Calu3 (cell line): ENCODE results near the gene CYB5B. TPM values are rescaled to one million over a fixed set of nuclear protein-coding genes. Genes with fewer than 3 reads are reported as not detected.

Experiments
- BruUV-seq: library from RNA; stranded (reverse); fragments of 400-500 nt; replicated peaks from 2 replicates; lab custom pipeline; 2021; lab: Mats Ljungman, UMichigan
- CTCF ChIA-PET: fragments of 300-600 bp; sonication (Branson Sonifier 250); formaldehyde crosslinking; loops from one replicate; lab custom pipeline; 2022; ENCODE audit warnings: antibody characterized with exemption; lab: Charles Lee
- DNase-seq: peaks from one replicate; pipeline ENCODE4 v3.0.0; 2022
- H3K27ac Mint-ChIP-seq: one replicate; pipeline ENCODE4 v1.8.0; 2022; ENCODE audit warnings: mixed read lengths; ENCODE audit not compliant: unreplicated experiment
- H3K27me3 Mint-ChIP-seq: one replicate; pipeline ENCODE4 v1.8.0; 2022; ENCODE audit warnings: mixed read lengths; ENCODE audit not compliant: unreplicated experiment
- H3K36me3 Mint-ChIP-seq: one replicate; pipeline ENCODE4 v1.8.0; 2022; ENCODE audit warnings: mild to moderate bottlenecking, moderate library complexity, mixed read lengths; ENCODE audit not compliant: insufficient read depth, unreplicated experiment
- H3K4me1 Mint-ChIP-seq: one replicate; pipeline ENCODE4 v1.8.0; 2022; ENCODE audit warnings: mild to moderate bottlenecking, low read depth, mixed read lengths; ENCODE audit not compliant: unreplicated experiment
- H3K4me3 Mint-ChIP-seq: one replicate; pipeline ENCODE4 v1.8.0; 2022; ENCODE audit warnings: mild to moderate bottlenecking, low read depth, moderate library complexity, mixed read lengths; ENCODE audit not compliant: unreplicated experiment
- H3K9me3 Mint-ChIP-seq: one replicate; pipeline ENCODE4 v1.8.0; 2022; ENCODE audit warnings: low read depth, mixed read lengths; ENCODE audit not compliant: unreplicated experiment
- CTCF ChIP-seq: fragments of 200-600 bp; IDR thresholded peaks from one replicate; pipeline ENCODE4 v1.8.0; 2022; ENCODE audit warnings: antibody characterized with exemption; ENCODE audit not compliant: unreplicated experiment
- intact Hi-C: fragments of 100-400 bp; cut with micrococcal nuclease; formaldehyde crosslinking; loops from one replicate; pipeline ENCODE4 v1.10.0; 2022; ENCODE audit not compliant: unreplicated experiment
- total RNA-seq: library from RNA; stranded (reverse); gene quantifications from 2 replicates; pipeline ENCODE4 v1.2.3, GENCODE V29; 2022

CYB5B gene
- total RNA-seq, 1 experiment from 2014 or later: 179 TPM

DNA sequence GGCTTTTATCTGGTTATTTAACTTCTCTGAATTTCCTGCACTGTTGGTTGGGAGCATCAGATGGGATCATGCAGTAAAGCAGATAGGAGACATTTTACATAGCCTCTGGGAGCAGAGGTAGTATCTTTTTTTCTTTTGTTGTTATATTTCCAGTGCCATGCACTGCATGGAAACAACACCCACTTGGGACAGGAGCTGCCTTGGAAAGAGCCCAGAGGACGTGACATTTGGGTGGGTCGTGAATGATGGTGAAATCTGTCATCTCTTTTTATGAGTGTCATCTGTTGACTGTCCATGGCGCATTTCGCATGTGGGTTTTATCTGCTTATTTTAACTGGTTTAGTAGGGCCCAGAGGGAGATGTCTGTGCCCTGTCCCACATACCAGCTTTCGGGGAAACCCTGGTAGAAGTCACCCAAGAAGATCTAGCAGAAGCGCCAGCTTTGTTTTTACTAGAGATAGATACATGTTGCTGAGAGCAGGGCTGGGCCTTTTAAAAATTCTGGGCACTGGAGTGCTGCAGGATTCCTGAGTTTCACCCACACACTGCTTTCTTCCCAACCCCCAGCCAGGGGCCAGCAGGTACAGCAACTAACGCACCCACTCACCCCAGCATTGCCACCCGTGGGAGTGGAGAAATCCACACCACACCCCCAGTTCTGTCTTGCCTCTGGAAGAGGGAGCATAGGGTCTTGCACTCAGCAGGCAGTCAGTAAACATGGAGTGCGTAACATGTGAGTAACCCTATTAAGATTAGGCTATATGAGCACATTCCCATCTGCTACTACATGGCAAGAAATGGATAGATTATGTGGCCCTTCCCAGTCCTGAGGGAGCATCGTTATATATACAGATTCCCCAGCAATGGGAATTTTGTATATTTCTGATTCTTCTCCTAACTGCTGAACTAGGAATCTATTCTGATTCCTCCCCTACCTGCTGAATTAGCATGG, 30.2 kb upstream of the CYB5B start:
- no peak for DNase-seq
- TF ChIP-seq CTCF: no peak
- no TSS peak for BruUV-seq
- peaks cover 42% of the 10 kb centered on the region for H3K4me1 Mint-ChIP-seq
- H3K27me3 Mint-ChIP-seq: no peaks in the 10 kb centered on the region
- peaks cover 14% of the 10 kb centered on the region for H3K36me3 Mint-ChIP-seq
- no peak overlapping the region for H3K4me3 Mint-ChIP-seq
- no peak overlapping the region for H3K27ac Mint-ChIP-seq
- intact Hi-C loops: no loop called here
- no peaks in the 10 kb centered on the region for H3K9me3 Mint-ChIP-seq
- CTCF ChIA-PET: no interaction called here

- peaks cover 14% of the 10 kb centered on the region for H3K36me3 Mint-ChIP-seq
- TF ChIP-seq CTCF: no peak
- no peaks in the 10 kb centered on the region for H3K9me3 Mint-ChIP-seq
- no peak for DNase-seq
- peak overlapping the region; percentile 91 for H3K27ac Mint-ChIP-seq
- no peaks in the 10 kb centered on the region for H3K27me3 Mint-ChIP-seq
- CTCF ChIA-PET: interaction anchor here (0.8 to 2.1 kb wide), 10 partner anchors 8 to 760 kb away, joined by 3 to 14 read pairs (median 4); partner anchors contain the start of genes NOB1, NQO1 and WWP2
- intact Hi-C loops: loop anchor here (2.0 to 5.0 kb wide), 6 partner anchors 29 to 356 kb away; partner anchors contain the start of genes CYB5B, NFAT5 and NOB1
- peak overlapping the region; percentile 62 for H3K4me3 Mint-ChIP-seq
- peaks cover 48% of the 10 kb centered on the region for H3K4me1 Mint-ChIP-seq
- BruUV-seq: no TSS peak
Observed at GRCh38 chr16:69395859-69396186, 28.6 kb upstream of the CYB5B start.

GRCh38 chr16:69396187-69397061, 28.0 kb upstream of the CYB5B start:
- peak overlapping the region; percentile 62 for H3K4me3 Mint-ChIP-seq
- H3K36me3 Mint-ChIP-seq: peaks cover 14% of the 10 kb centered on the region
- H3K4me1 Mint-ChIP-seq: peaks cover 48% of the 10 kb centered on the region
- TF ChIP-seq CTCF: peak; percentile 67
- no TSS peak for BruUV-seq
- no peaks in the 10 kb centered on the region for H3K9me3 Mint-ChIP-seq
- DNase-seq: peak; percentile 83
- H3K27me3 Mint-ChIP-seq: no peaks in the 10 kb centered on the region
- H3K27ac Mint-ChIP-seq: peak overlapping the region; percentile 91
- intact Hi-C loops: loop anchor here (2.0 to 5.0 kb wide), 6 partner anchors 28 to 356 kb away; partner anchors contain the start of genes CYB5B, NFAT5 and NOB1
- CTCF ChIA-PET: interaction anchor here (0.8 to 2.1 kb wide), 11 partner anchors 9 to 761 kb away, joined by 3 to 14 read pairs (median 4); partner anchors contain the start of genes NOB1, NQO1 and WWP2
